SKM-1 (cell line): Measurements from ENCODE around the gene TAGLN2.
"Not testable (repeated sequence)": the region's sequence is repeated elsewhere in the genome, so short reads cannot be mapped to it uniquely, and the experiment has no call there.

Experiments used
- DNase-seq: peaks from one replicate; lab custom pipeline; 2025; ENCODE audit not compliant: unreplicated experiment; lab: John Stamatoyannopoulos, UW

The TAGLN2 gene

DNA sequence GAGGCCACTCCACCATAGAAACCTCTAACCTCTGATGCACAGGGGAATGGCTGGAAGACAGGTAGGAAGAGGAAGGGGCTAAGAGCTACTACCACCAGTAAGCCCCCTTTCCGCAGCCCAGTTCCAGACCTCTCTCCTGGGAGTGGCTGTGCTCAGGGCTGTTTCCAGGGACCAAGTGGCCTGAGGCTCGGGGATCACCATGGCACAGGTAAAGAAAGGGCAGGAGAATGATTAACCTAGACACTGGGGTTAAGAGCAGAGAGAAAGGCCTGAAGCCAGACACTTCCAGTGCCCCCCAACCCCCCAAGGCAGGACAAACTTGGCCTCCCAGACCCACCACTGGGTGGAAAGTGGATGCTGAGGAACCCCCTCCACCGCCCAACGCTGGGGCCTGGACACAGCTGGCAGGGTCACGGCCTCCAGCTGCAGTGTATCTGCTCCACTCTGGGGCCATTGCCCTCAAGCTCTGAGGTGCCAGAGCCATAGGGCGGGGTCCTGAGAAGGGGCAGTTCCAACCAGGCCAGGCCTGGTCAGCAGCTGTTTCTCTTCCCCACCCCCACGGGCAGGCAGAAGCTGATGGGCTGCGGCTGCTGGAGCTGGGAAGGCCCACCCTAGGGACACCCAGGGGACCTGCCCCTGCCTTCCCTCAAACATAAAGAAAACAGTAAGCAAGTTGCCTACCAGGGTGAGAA, 2.6 kb downstream of the TAGLN2 start:
- no peak for DNase-seq

- no peak for DNase-seq
Observed at GRCh38 chr1:159921700-159922504, 3.4 kb downstream of the TAGLN2 start.

GRCh38 chr1:159921251-159921650, 4.1 kb downstream of the TAGLN2 start:
- DNase-seq: no peak

- DNase-seq: no peak
Observed at GRCh38 chr1:159920651-159921050, 4.7 kb downstream of the TAGLN2 start.

- DNase-seq: no peak
Observed at GRCh38 chr1:159920202-159920601, 5.1 kb downstream of the TAGLN2 start.

GRCh38 chr1:159919236-159919865, 6.0 kb downstream of the TAGLN2 start:
- DNase-seq: no peak

GRCh38 chr1:159918352-159919200, 6.7 kb downstream of the TAGLN2 start:
- no peak for DNase-seq

DNA sequence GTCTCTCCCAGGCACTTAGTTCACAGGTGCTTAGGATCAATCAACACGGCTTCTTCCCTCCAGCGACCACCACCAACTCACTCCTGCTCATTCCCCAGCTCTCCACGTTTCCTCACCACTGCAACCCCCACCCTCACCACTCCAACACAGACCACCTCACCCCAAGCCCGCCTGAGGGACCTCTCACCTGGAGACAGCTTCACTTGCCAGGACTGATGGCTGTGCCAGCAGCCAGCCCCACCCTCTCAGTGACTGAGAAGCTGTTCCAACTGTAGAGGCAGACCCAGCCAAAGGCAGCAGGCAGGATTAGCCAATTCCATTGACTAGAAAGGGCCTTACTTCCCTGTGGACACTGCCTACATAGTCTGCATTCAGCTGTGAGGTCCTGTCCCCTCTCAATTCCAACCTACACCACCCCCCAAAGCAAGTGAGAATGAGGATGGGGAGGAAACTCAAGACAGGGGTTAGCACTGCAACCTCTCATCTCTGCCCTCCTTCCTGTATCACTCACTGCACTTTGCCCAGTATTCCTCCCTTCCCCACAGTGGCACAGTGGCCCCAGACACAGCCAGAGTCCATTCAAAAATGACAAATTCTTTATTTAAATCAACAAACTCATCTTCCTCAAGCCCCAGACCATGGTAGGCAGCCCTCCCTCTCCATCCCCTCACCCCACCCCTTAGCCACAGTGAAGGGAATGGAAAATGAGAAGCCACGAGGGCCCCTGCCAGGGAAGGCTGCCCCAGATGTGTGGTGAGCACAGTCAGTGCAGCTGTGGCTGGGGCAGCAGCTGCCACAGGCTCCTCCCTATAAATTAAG, 7.6 kb downstream of the TAGLN2 start:
- no peak for DNase-seq

GRCh38 chr1:159916242-159917051, 8.9 kb downstream of the TAGLN2 start:
- DNase-seq: no peak

DNA sequence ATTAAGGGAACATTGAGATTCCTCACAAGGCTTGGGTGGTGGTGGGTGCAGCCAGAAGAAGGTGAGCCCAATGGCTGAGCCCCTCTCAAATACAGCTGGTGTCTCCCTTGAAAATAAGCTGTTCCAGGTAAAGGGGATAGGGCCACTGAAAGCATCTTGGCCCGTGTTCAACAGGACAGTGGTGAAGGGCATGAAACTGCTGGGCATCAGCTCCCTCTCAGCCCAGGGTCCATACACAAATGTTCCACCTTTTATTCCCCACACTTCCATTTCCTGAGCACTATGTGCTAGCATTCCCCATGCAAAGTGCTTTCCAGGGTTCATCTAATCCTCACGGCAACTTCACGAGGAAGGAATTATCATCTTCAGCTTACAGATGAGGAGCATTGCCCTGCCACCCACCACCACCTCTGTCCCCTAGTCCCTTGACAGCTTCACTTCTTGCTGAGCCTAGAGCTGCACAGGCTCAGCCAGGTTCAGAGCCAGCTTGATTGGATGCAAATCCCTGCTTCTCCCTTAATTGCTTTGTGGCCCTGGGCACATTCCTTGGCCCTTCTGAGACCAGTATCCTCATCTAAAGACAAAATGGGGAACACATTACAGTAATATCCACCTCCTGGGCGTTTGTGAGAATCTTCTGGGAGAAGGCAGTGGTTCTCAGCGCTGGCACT, 9.6 kb downstream of the TAGLN2 start:
- DNase-seq: no peak

GRCh38 chr1:159914252-159915018, 10.9 kb downstream of the TAGLN2 start:
- DNase-seq: no peak

DNA sequence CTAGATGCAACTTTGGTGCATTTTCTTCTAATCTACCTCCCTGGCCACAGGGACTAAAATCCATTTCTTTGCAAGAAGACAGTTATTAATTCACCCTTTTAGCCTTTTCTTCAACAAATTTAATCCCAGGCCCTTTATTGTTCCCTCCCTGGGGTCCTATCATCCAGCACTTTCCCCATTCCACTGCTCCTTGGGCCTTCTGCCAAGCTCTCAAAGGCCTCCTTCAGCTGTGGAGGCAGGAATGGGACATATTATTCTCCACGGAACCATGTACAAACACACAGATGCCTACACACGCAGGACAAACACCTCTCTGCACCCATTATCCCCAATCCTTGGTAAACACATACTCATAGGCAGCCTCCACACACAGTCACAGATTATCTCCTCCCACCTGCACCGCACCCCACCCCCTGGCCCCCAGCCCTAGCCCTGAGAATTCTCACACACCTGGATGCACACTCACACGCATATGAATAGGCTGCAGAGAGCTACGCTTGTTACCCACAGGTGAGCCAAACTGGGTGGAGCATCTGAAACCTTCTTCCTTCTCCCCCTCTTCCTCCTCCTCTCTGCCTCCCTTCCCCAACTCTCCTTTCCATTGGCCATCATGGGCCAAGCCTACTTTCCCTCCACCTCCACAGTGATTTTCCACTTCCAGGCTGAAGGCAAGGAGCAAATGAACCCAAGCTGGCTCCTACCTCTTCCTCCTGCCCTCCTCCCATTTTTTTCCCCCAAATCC, 11.7 kb downstream of the TAGLN2 start:
- no peak for DNase-seq

DNA sequence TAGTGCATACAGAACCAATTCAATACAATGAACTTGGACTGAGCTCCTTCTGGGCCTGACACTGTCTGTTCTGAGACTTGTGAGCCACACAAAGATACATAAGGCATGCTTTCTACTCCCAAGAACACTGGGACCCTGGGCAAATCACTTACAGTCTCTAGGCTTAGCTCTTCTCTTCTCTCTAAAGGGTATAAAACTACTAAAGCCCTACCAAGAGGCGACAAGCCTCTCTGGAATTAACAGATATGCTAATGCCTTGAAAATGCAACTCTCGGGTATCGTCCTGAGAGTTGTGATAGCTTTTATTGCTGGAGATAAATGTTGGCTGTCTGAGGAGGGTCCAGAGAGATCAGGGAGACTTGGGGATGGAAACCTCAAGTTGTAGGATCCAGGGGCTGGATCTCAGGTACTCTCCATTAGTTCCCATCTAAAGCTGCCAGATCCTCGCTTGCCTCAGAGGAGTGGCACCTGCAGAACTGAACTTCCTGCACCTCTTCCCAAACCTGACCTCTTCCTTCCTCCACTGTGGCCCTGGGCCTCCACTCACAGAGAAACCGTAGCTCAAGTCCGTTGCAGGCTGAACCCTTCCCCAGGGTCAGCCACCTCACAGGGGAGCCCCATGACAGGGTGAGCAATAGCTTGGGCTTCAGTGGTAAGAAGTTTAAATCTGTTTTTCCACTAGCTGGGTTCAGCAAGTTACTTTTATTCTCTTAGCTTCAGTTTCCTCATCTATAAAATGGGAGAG, 13.8 kb downstream of the TAGLN2 start:
- DNase-seq: peak; percentile 74

DNA sequence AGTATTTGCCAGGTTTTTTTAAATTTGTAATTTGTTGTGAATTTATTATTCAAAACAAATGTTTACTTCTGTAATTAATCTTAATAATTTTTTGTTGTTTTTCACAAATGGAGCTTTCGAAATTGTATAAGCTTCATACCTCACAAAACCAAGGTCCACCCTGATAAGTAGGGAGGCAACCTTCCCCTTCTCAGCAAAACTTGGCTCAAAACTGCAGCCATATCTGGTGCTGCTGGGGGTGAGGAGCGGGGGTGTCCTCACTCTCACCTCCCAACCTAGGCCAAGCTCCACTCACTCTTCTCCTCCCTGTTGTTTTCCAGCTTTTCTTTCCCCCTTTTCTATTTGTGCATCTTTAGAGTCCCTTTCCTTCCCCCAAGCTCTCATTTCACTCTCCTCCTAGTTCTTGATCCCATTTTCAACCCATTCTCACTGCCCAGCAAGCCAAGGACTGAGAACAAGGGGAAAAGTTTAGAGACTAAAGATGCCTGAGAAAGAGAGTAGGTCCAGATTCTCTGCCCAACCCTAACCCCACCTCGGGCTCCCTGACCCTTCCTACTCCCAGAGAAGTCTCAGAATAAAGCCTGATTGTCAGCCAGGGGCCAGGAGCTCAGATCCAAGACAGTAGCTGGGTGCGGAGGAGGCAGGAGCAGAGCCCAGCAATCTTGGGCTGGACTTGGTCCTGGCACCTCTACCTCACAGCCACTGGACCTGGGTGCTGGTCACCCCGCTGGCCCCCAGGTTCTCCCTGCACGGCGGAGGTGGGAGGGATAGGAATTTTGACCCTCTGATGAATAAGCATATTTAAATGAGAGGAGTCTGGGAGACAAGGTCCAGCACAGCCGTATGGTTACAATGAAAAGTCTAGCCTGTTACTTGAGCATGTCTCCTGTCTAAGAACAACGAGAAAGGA, 17.0 kb downstream of the TAGLN2 start:
- DNase-seq: no peak

DNA sequence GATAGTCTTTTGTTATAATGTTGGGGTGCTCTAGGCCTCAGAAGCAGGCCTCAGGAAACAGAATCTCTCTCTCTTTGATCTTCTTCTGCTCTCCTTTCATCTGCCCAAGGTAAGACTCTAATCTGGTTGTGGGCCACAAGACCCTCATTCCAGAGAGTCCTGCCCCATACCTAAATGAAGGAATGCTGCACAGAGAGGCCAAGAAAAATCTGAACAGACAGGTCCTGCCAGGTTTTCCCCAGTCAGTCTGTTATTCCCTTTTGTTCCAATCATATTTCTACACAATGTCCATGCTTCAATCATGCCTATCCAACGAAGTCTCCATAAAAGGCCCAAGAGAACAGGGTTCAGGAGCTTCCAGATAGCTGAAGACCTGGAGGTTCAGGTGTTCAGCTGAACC, 18.3 kb downstream of the TAGLN2 start:
- DNase-seq: no peak

- DNase-seq: not testable (repeated sequence)
Observed at GRCh38 chr1:159904036-159904435, 21.3 kb downstream of the TAGLN2 start.
